AG04450 (cell line): ENCODE measurements around the gene TANC2. TPM values are rescaled to one million over a fixed set of nuclear protein-coding genes. Genes with fewer than 3 reads are reported as not detected.

Experiments
- CTCF ChIA-PET: fragments of 300-600, 350-600 bp; formaldehyde crosslinking; extraction: SDS; loops from one replicate; lab custom pipeline; 2022; ENCODE audit warnings: antibody characterized with exemption, inconsistent platforms; lab: Charles Lee
- POLR2A ChIA-PET: fragments of 350-600 bp; formaldehyde crosslinking; extraction: SDS; loops from one replicate; lab custom pipeline; 2021; ENCODE audit warnings: antibody characterized with exemption, inconsistent platforms; lab: Yijun Ruan, JAX
- DNase-seq: peaks from one replicate; pipeline ENCODE4 v3.0.0-alpha.2; 2011; ENCODE audit warnings: low read depth, low spot score
- H3K27ac ChIP-seq: one replicate; pipeline ENCODE4 v1.5.1; 2012; ENCODE audit warnings: low read depth, low read length, control low read depth
- H3K27me3 ChIP-seq: one replicate; pipeline ENCODE4 v1.6.0; 2012; ENCODE audit warnings: low read length; ENCODE audit not compliant: control insufficient read depth, insufficient read depth
- H3K4me3 ChIP-seq: 2 replicates; pipeline ENCODE4 v1.5.1; 2011; ENCODE audit warnings: mild to moderate bottlenecking, low read depth, low read length, control low read depth
- H3K9me3 ChIP-seq: 2 replicates; pipeline ENCODE4 v1.5.1; 2012; ENCODE audit warnings: low read length; ENCODE audit not compliant: control insufficient read depth, insufficient read depth
- CTCF ChIP-seq: IDR thresholded peaks from 2 replicates; pipeline ENCODE4 v1.5.1; 2011; ENCODE audit warnings: low read depth, low read length, control low read depth, inconsistent platforms
- polyA plus RNA-seq: library from polyadenylated mRNA; depleted of rRNA; stranded (reverse); fragments of >200 nt; gene quantifications from 2 replicates; pipeline ENCODE4 v1.2.3, GENCODE V29; 2011

The TANC2 gene
- polyA plus RNA-seq, 1 experiment, result 21.1 TPM

DNA sequence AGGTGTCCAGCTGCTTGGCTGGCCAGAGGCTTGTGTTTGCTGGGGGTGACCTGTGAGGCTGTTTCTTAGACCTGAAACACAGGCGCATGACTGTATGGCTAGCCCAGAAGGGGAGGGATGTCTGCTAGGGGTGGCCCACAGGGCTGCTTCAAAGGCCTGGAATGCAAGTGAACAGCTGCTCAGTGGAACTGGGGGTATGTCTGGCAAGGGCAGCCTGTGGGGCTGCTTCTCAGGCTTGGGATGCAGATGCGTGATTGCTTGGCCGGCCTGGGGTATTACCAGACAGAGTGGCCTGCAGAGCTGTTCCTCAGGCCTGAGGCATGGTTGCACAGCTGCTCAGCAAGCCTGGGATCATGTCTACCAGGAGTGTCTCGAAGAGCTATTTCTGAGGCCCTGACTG is 20.5 kb downstream of the TANC2 start:
- no peak overlapping the region for H3K27ac ChIP-seq
- CTCF ChIA-PET, result interaction anchor here (1.1 kb wide), 1 partner anchor 439 kb away, joined by 3 read pairs; no protein-coding TSS in a partner anchor
- POLR2A ChIA-PET, result no interaction called here

GRCh38 chr17:62987136-62987535 is 21.1 kb downstream of the TANC2 start:
- CTCF ChIA-PET, result interaction anchor here (1.1 kb wide), 1 partner anchor 439 kb away, joined by 3 read pairs; no protein-coding TSS in a partner anchor

More for the DNA sequence above, 20.5 kb downstream of the TANC2 start:
- H3K4me3 ChIP-seq, result no peak overlapping the region
- no peaks in the 10 kb centered on the region for H3K27me3 ChIP-seq
- no peaks in the 10 kb centered on the region for H3K9me3 ChIP-seq
- TF ChIP-seq CTCF, result no peak
- no peak for DNase-seq

GRCh38 chr17:62989501-62989900 is 23.5 kb downstream of the TANC2 start:
- CTCF ChIA-PET, result no interaction called here
- H3K4me3 ChIP-seq, result no peak overlapping the region
- no peak overlapping the region for H3K27ac ChIP-seq
- no peaks in the 10 kb centered on the region for H3K9me3 ChIP-seq
- TF ChIP-seq CTCF, result no peak
- H3K27me3 ChIP-seq, result no peaks in the 10 kb centered on the region
- POLR2A ChIA-PET, result interaction anchor here (0.6 to 0.7 kb wide), 2 partner anchors 44 to 267 kb away, joined by 3 to 5 read pairs; no protein-coding TSS in a partner anchor
- no peak for DNase-seq

More at GRCh38 chr17:62987136-62987535, 21.1 kb downstream of the TANC2 start:
- no peak for DNase-seq
- H3K27ac ChIP-seq, result no peak overlapping the region
- H3K27me3 ChIP-seq, result no peaks in the 10 kb centered on the region
- POLR2A ChIA-PET, result no interaction called here
- no peak overlapping the region for H3K4me3 ChIP-seq
- H3K9me3 ChIP-seq, result no peaks in the 10 kb centered on the region
- 0 out of 2 replicates have a peak, but pooled peaks have one; percentile 19 for TF ChIP-seq CTCF

DNA sequence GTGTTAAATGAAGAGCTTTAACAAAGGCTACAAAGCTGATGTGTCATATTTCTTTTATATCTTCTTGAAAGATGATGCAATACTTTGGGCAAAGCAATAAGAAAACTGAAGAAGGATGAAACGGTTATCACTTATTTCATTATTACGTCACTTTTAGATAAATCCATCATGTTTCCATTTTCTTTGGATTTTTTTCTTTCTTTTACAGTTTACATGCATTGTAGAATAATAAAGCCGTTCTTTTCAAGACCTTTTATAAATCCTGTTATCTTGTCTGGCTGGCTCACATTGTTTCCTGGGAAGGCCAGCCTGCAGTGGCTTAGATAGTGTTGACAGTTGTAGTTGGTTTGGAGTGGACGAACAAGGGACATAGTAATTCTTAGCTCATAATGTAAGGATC is 28.9 kb downstream of the TANC2 start:
- no peak overlapping the region for H3K4me3 ChIP-seq
- H3K27me3 ChIP-seq, result no peaks in the 10 kb centered on the region
- H3K9me3 ChIP-seq, result no peaks in the 10 kb centered on the region
- POLR2A ChIA-PET, result no interaction called here
- CTCF ChIA-PET, result interaction anchor here (0.7 to 1.4 kb wide), 5 partner anchors 11 to 412 kb away, joined by 3 to 13 read pairs (median 3); no protein-coding TSS in a partner anchor
- no peak overlapping the region for H3K27ac ChIP-seq
- no peak for DNase-seq
- no peak for TF ChIP-seq CTCF

- Histone ChIP-seq H3K27ac (no peak overlapping the region), H3K27me3 (no peaks in the 10 kb centered on the region), H3K9me3 (no peaks in the 10 kb centered on the region), H3K4me3 (no peak overlapping the region)
- peak; percentile 67 for TF ChIP-seq CTCF
- DNase-seq, result no peak
- ChIA-PET POLR2A (no interaction called here), CTCF (interaction anchor here (0.7 to 1.4 kb wide), 7 partner anchors 9 to 411 kb away, joined by 3 to 13 read pairs (median 4); no protein-coding TSS in a partner anchor)
These were observed 29.4 kb downstream of the TANC2 start for GRCh38 chr17:62995377-62995885.
